Subcutaneous abdominal adipose tissue (tissue), 5 donors: ENCODE measurements around the gene SIT1.
A peak's percentile ranks its signal among the peaks of the same experiment; 100 is the strongest.

Experiments used
- H3K27ac ChIP-seq: one replicate; pipeline ENCODE4 v1.7.0; 2013; ENCODE audit warnings: low read depth, mild to moderate bottlenecking, inconsistent platforms, low read length, moderate library complexity
- H3K27me3 ChIP-seq, 5 donors: one replicate each; pipeline ENCODE4 v1.7.0; 2013; ENCODE audit warnings: low read length in 5 of 5, inconsistent platforms in 1 of 5; ENCODE audit not compliant: control insufficient read depth in 5 of 5, insufficient read depth in 4 of 5
- H3K36me3 ChIP-seq, 5 donors: one replicate each; pipeline ENCODE4 v1.7.0; 2013; ENCODE audit warnings: low read length in 5 of 5; ENCODE audit not compliant: control insufficient read depth in 5 of 5, insufficient read depth in 5 of 5
- H3K4me1 ChIP-seq, 5 donors: one replicate each; pipeline ENCODE4 v1.7.0; 2013; ENCODE audit warnings: low read length in 5 of 5, mild to moderate bottlenecking in 3 of 5, moderate library complexity in 1 of 5; ENCODE audit not compliant: control insufficient read depth in 5 of 5, insufficient read depth in 5 of 5
- H3K4me3 ChIP-seq, 5 donors: one replicate each; pipeline ENCODE4 v1.7.0; 2013; ENCODE audit warnings: low read length in 5 of 5, low read depth in 1 of 5
- H3K9ac ChIP-seq, 5 donors: one replicate each; pipeline ENCODE4 v1.7.0; 2013; ENCODE audit warnings: low read length in 5 of 5, mild to moderate bottlenecking in 4 of 5, moderate library complexity in 3 of 5
- H3K9me3 ChIP-seq, 5 donors: one replicate each; pipeline ENCODE4 v1.7.0; 2013; ENCODE audit warnings: low read length in 5 of 5; ENCODE audit not compliant: control insufficient read depth in 5 of 5
- donor health status: healthy.
- donor health status: healthy.
- donor health status: healthy.
- donor health status: healthy.
- donor health status: healthy.

Gene SIT1

GRCh38 chr9:35682520-35683315 lies 32.0 kb upstream of the SIT1 start:
- H3K9ac ChIP-seq = no peak overlapping the region
- H3K27ac ChIP-seq = no peak overlapping the region
- peaks cover 0 to 3% (median 2%) of the 10 kb centered on the region in 5 donors for H3K4me1 ChIP-seq
- H3K27me3 ChIP-seq = no peaks in the 10 kb centered on the region
- H3K4me3 ChIP-seq = no peak overlapping the region
- no peaks in the 10 kb centered on the region for H3K9me3 ChIP-seq
- H3K36me3 ChIP-seq = peaks cover 0 to 43% (median 28%) of the 10 kb centered on the region in 5 donors

GRCh38 chr9:35682051-35682450 lies 31.3 kb upstream of the SIT1 start:
- H3K9me3 ChIP-seq = no peaks in the 10 kb centered on the region
- peaks cover 0 to 3% (median 2%) of the 10 kb centered on the region in 5 donors for H3K4me1 ChIP-seq
- no peaks in the 10 kb centered on the region for H3K27me3 ChIP-seq
- peaks cover 0 to 43% (median 28%) of the 10 kb centered on the region in 5 donors for H3K36me3 ChIP-seq
- no peak overlapping the region for H3K9ac ChIP-seq
- no peak overlapping the region for H3K27ac ChIP-seq
- H3K4me3 ChIP-seq = no peak overlapping the region

GRCh38 chr9:35681341-35682002 lies 30.7 kb upstream of the SIT1 start:
- Histone ChIP-seq H3K9me3 (no peaks in the 10 kb centered on the region), H3K27ac (no peak overlapping the region), H3K9ac (no peak overlapping the region)

GRCh38 chr9:35680331-35681105 lies 29.8 kb upstream of the SIT1 start:
- Histone ChIP-seq H3K4me3 (no peak overlapping the region), H3K9ac (no peak overlapping the region), H3K9me3 (no peaks in the 10 kb centered on the region), H3K27me3 (peaks cover 0 to 6% (median 0%) of the 10 kb centered on the region in 5 donors), H3K36me3 (peaks cover 0 to 38% (median 28%) of the 10 kb centered on the region in 5 donors), H3K27ac (no peak overlapping the region), H3K4me1 (peaks cover 2 to 10% (median 8%) of the 10 kb centered on the region in 5 donors)

More at GRCh38 chr9:35681341-35682002, 30.7 kb upstream of the SIT1 start:
- Histone ChIP-seq H3K36me3 (peaks cover 0 to 43% (median 28%) of the 10 kb centered on the region in 5 donors), H3K4me1 (peaks cover 0 to 3% (median 0%) of the 10 kb centered on the region in 5 donors), H3K27me3 (peaks cover 0 to 2% (median 0%) of the 10 kb centered on the region in 5 donors), H3K4me3 (no peak overlapping the region)

GRCh38 chr9:35679766-35680330 lies 29.1 kb upstream of the SIT1 start:
- peaks cover 0 to 6% (median 0%) of the 10 kb centered on the region in 5 donors for H3K27me3 ChIP-seq
- no peak overlapping the region for H3K9ac ChIP-seq
- H3K4me1 ChIP-seq = peaks cover 2 to 13% (median 11%) of the 10 kb centered on the region in 5 donors
- H3K9me3 ChIP-seq = no peaks in the 10 kb centered on the region
- H3K4me3 ChIP-seq = no peak overlapping the region
- H3K27ac ChIP-seq = no peak overlapping the region
- peaks cover 0 to 31% (median 22%) of the 10 kb centered on the region in 5 donors for H3K36me3 ChIP-seq

DNA sequence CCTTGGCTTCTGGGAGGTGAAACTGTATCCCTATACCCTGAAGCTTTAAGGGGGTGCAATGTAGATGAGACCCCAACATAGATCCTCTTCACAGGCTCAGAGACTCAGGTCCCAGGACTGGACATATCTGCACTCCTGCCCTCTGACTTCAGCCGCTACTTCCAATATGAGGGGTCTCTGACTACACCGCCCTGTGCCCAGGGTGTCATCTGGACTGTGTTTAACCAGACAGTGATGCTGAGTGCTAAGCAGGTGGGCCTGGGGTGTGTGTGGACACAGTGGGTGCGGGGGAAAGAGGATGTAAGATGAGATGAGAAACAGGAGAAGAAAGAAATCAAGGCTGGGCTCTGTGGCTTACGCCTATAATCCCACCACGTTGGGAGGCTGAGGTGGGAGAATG lies 28.4 kb upstream of the SIT1 start:
- Histone ChIP-seq H3K27me3 (peaks cover 0 to 6% (median 0%) of the 10 kb centered on the region in 5 donors), H3K4me3 (no peak overlapping the region), H3K9me3 (no peaks in the 10 kb centered on the region), H3K36me3 (peaks cover 0 to 24% (median 18%) of the 10 kb centered on the region in 5 donors), H3K9ac (no peak overlapping the region), H3K27ac (no peak overlapping the region), H3K4me1 (peaks cover 0 to 13% (median 11%) of the 10 kb centered on the region in 5 donors)

DNA sequence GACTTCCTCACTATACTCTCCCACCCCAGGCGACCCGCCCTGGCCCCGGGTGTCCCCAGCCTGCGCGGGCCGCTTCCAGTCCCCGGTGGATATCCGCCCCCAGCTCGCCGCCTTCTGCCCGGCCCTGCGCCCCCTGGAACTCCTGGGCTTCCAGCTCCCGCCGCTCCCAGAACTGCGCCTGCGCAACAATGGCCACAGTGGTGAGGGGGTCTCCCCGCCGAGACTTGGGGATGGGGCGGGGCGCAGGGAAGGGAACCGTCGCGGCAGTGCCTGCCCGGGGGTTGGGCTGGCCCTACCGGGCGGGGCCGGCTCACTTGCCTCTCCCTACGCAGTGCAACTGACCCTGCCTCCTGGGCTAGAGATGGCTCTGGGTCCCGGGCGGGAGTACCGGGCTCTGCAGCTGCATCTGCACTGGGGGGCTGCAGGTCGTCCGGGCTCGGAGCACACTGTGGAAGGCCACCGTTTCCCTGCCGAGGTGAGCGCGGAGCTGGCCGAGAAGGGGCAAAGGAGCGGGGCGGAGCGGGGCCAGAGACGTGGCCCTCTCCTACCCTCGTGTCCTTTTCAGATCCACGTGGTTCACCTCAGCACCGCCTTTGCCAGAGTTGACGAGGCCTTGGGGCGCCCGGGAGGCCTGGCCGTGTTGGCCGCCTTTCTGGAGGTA lies 25.1 kb upstream of the SIT1 start:
- Histone ChIP-seq H3K4me3 (peak overlapping the region in 4 of 5 donors; percentile 57 to 67 (median 64)), H3K9me3 (no peaks in the 10 kb centered on the region), H3K27ac (no peak overlapping the region), H3K9ac (peak overlapping the region in 2 of 5 donors; percentile 59 to 70), H3K36me3 (no peaks in the 10 kb centered on the region), H3K27me3 (peaks cover 0 to 6% (median 0%) of the 10 kb centered on the region in 5 donors), H3K4me1 (peaks cover 0 to 19% (median 17%) of the 10 kb centered on the region in 5 donors)

DNA sequence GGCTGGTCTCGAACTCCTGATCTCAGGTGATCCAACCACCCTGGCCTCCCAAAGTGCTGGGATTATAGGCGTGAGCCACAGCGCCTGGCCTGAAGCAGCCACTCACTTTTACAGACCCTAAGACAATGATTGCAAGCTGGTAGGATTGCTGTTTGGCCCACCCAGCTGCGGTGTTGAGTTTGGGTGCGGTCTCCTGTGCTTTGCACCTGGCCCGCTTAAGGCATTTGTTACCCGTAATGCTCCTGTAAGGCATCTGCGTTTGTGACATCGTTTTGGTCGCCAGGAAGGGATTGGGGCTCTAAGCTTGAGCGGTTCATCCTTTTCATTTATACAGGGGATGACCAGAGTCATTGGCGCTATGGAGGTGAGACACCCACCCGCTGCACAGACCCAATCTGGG lies 24.5 kb upstream of the SIT1 start:
- Histone ChIP-seq H3K36me3 (no peaks in the 10 kb centered on the region), H3K27ac (no peak overlapping the region), H3K27me3 (peaks cover 0 to 6% (median 0%) of the 10 kb centered on the region in 5 donors), H3K9ac (peak overlapping the region in 2 of 5 donors; percentile 59 to 70), H3K4me1 (peaks cover 0 to 19% (median 17%) of the 10 kb centered on the region in 5 donors), H3K4me3 (peak overlapping the region in 3 of 5 donors; percentile 57 to 65 (median 64)), H3K9me3 (no peaks in the 10 kb centered on the region)

DNA sequence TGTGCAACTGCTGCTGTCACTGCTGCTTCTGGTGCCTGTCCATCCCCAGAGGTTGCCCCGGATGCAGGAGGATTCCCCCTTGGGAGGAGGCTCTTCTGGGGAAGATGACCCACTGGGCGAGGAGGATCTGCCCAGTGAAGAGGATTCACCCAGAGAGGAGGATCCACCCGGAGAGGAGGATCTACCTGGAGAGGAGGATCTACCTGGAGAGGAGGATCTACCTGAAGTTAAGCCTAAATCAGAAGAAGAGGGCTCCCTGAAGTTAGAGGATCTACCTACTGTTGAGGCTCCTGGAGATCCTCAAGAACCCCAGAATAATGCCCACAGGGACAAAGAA lies 23.3 kb upstream of the SIT1 start:
- H3K4me3 ChIP-seq = no peak overlapping the region
- H3K9ac ChIP-seq = no peak overlapping the region
- H3K9me3 ChIP-seq = no peaks in the 10 kb centered on the region
- no peak overlapping the region for H3K27ac ChIP-seq
- peaks cover 0 to 6% (median 0%) of the 10 kb centered on the region in 5 donors for H3K27me3 ChIP-seq
- H3K4me1 ChIP-seq = peaks cover 0 to 19% (median 17%) of the 10 kb centered on the region in 5 donors
- no peaks in the 10 kb centered on the region for H3K36me3 ChIP-seq
